GM21526 (cell line): ENCODE data around the gene ERGIC1.

Experiments used
- ATAC-seq: cut with Tn5 transposase; IDR thresholded peaks from one replicate; pipeline ENCODE4 v1.9.1; 2021; ENCODE audit warnings: moderate library complexity; ENCODE audit not compliant: unreplicated experiment, low FRiP score

The ERGIC1 gene

GRCh38 chr5:172911976-172912375 is 77.9 kb downstream of the ERGIC1 start:
- no peak for ATAC-seq

GRCh38 chr5:172913117-172913850 is 79.2 kb downstream of the ERGIC1 start:
- no peak for ATAC-seq

- ATAC-seq = no peak
Measured at GRCh38 chr5:172915514-172915913, 81.5 kb downstream of the ERGIC1 start.

GRCh38 chr5:172918421-172919371 is 84.6 kb downstream of the ERGIC1 start:
- ATAC-seq = no peak

- no peak for ATAC-seq
Measured at GRCh38 chr5:172919525-172920446, 85.7 kb downstream of the ERGIC1 start.

- ATAC-seq = no peak
Measured at GRCh38 chr5:172920447-172920849, 86.4 kb downstream of the ERGIC1 start.

GRCh38 chr5:172920995-172921394 is 86.9 kb downstream of the ERGIC1 start:
- ATAC-seq = no peak

- ATAC-seq = no peak
Measured at GRCh38 chr5:172921906-172922305, 87.9 kb downstream of the ERGIC1 start.

GRCh38 chr5:172923539-172923938 is 89.5 kb downstream of the ERGIC1 start:
- no peak for ATAC-seq

GRCh38 chr5:172925336-172925948 is 91.4 kb downstream of the ERGIC1 start:
- ATAC-seq = no peak

GRCh38 chr5:172926008-172926523 is 92.0 kb downstream of the ERGIC1 start:
- no peak for ATAC-seq

- ATAC-seq = no peak
Measured at GRCh38 chr5:172926796-172927195, 92.7 kb downstream of the ERGIC1 start.

GRCh38 chr5:172929371-172929838 is 95.4 kb downstream of the ERGIC1 start:
- no peak for ATAC-seq

GRCh38 chr5:172931001-172931536 is 97.0 kb downstream of the ERGIC1 start:
- ATAC-seq = no peak

- no peak for ATAC-seq
Measured at GRCh38 chr5:172932313-172933017, 98.4 kb downstream of the ERGIC1 start.

- no peak for ATAC-seq
Measured at GRCh38 chr5:172933238-172933637, 99.2 kb downstream of the ERGIC1 start.

- no peak for ATAC-seq
Measured at GRCh38 chr5:172935096-172935495, 101.0 kb downstream of the ERGIC1 start.

- no peak for ATAC-seq
Measured at GRCh38 chr5:172936401-172936800, 102.3 kb downstream of the ERGIC1 start.

GRCh38 chr5:172939071-172939470 is 105.0 kb downstream of the ERGIC1 start:
- no peak for ATAC-seq
